ENCODE measurements around the gene SERPINA1.

Gene SERPINA1

DNA sequence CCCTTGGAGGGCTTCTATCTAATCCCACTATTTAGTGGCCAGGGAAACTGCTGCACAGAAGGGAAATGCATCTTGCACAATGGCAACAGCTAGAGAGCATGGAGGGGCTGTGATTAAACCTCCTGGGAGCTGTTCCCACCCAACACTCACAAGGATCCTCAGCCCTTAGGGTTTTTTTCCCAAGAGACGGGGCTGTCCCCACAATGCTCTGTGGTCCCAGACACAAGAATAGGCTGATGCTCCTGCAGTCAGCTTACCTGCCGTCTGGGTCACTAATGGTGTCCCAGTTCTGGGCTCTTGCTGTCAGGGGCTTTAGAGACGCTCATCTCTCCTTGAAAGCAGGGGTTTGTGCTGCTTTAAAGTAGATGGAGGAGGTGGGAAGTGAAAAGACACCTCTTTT is 4.6 kb downstream of the SERPINA1 start:
- no peak for DNase-seq (ENCODE audit: low read depth in 2 of 2)

DNA sequence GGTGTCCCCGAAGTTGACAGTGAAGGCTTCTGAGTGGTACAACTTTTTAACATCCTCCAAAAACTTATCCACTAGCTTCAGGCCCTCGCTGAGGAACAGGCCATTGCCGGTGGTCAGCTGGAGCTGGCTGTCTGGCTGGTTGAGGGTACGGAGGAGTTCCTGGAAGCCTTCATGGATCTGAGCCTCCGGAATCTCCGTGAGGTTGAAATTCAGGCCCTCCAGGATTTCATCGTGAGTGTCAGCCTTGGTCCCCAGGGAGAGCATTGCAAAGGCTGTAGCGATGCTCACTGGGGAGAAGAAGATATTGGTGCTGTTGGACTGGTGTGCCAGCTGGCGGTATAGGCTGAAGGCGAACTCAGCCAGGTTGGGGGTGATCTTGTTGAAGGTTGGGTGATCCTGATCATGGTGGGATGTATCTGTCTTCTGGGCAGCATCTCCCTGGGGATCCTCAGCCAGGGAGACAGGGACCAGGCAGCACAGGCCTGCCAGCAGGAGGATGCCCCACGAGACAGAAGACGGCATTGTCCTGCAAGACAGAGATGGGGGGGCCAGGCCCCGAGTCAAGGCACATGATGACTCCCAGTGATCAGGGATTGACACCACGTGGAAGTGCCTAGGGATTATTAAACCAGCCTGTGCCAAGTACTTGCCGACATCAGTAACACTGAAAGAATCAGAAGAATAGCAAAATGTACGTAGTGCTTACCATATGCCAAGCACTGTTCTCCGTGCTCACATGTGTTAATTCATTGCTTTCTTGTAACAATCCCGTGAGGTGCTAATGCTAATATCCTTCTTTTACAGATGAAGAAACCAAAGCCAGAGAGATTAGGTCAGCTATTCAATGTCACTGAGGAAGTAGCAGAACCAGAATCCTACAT is 5.4 kb downstream of the SERPINA1 start:
- DNase-seq (ENCODE audit: low read depth in 2 of 2): no peak

DNA sequence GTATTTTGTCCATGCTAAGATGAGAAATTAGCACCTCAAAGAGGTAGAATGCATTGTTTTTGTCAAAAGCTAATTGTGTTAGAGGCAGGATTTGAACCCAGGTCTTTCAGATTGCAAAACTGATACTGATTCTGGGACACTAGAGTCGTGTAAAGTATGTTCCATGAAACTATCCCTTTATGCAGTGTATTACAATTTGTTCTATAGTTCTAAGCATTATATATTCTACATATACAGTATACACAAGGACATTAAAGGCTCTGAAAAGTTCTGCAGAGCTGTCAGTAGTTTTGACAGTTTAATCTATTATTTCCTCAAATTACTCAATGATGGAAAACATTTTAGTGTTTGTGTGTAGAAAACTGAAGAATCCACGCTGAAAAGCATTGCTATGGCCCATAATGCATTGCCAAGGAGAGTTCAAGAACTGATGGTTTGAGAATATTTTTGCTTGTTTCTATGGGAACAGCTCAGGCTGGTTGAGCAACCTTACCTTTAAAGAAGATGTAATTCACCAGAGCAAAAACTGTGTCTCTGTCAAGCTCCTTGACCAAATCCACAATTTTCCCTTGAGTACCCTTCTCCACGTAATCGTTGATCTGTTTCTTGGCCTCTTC is 6.2 kb downstream of the SERPINA1 start:
- DNase-seq (ENCODE audit: low read depth in 2 of 2): no peak

DNA sequence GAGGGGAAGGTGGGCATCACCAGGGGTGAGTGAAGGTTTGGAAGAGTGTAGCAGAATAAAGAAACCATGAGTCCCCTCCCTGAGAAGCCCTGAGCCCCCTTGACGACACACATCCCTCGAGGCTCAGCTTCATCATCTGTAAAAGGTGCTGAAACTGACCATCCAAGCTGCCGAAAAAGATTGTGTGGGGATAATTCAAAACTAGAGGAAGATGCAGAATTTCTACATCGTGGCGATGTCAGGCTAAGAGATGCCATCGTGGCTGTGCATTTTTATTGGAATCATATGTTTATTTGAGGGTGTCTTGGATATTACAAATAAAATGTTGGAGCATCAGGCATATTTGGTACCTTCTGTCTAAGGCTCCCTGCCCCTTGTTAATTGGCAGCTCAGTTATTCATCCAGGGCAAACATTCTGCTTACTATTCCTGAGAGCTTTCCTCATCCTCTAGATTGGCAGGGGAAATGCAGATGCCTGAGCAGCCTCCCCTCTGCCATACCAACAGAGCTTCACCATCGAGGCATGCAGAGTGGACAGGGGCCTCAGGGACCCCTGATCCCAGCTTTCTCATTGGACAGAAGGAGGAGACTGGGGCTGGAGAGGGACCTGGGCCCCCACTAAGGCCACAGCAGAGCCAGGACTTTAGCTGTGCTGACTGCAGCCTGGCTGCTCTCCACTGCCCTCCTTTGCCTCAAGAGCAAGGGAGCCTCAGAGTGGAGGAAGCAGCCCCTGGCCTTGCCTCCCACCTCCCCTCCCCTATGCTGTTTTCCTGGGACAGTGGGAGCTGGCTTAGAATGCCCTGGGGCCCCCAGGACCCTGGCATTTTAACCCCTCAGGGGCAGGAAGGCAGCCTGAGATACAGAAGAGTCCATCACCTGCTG is 7.0 kb downstream of the SERPINA1 start:
- no peak for DNase-seq (ENCODE audit: low read depth in 2 of 2)

DNA sequence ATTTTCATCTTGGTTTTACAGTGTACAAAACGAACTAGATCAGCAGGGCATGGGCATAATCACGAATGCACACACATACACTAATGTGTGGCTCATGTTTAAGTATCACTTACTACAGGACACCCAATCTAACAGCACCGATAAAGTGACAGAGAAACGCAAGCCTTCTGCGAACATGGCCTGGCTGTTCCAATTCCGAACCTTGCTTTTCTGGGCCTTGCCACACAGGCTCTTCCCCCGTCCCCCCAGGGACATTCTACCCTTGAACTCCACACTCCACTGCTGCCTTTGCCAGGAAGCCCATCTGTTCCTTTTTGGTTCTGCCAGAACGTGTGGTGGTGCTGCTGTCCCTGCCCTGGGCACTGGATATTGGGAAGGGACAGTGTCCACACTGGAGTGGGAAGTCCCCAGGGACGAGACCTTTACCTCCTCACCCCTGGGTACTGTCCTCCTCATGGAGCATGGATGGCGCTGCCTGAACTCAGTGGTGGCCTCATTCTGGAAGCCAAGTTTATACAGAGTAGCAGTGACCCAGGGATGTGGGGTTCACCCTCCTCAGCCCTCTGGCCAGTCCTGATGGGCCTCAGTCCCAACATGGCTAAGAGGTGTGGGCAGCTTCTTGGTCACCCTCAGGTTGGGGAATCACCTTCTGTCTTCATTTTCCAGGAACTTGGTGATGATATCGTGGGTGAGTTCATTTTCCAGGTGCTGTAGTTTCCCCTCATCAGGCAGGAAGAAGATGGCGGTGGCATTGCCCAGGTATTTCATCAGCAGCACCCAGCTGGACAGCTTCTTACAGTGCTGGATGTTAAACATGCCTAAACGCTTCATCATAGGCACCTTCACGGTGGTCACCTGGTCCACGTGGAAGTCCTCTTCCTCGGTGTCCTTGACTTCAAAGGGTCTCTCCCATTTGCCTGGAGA is 7.9 kb downstream of the SERPINA1 start:
- no peak for DNase-seq (ENCODE audit: low read depth in 2 of 2)

DNA sequence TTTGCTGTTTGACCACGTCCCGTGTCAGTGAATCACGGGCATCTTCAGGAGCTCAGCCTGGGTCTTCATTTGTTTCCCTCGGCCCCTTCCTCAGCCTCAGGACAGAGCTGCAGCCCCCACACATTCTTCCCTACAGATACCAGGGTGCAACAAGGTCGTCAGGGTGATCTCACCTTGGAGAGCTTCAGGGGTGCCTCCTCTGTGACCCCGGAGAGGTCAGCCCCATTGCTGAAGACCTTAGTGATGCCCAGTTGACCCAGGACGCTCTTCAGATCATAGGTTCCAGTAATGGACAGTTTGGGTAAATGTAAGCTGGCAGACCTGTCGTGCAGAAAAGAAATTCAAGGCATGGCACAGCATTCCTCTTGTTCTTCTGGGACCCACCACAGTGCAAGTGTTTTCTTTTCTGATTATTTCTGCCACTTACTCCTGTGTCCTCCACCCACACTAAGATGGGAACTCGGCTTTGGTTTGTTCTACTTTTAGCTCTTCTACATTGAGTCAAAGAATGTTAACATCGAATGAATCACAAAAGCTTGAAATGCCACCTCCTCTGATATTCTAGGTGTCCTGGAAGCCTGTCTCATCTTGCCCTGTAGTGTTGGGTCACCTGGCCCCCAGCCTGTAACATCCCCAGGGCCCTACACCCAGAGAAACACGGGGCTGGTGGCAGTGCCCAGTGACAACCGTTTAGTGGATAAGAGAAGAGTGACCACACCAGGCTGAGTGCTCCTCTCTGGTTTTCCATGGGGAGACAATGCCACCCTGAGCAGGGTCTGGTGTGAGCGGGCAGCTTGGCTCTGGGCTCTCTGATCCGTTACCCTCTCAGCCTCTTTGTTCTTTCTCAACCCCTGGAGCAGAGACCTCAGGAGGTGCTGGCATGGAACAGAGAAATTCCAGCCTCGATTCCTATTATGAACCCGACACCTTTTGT is 8.8 kb downstream of the SERPINA1 start:
- no peak for DNase-seq (ENCODE audit: low read depth in 2 of 2)

DNA sequence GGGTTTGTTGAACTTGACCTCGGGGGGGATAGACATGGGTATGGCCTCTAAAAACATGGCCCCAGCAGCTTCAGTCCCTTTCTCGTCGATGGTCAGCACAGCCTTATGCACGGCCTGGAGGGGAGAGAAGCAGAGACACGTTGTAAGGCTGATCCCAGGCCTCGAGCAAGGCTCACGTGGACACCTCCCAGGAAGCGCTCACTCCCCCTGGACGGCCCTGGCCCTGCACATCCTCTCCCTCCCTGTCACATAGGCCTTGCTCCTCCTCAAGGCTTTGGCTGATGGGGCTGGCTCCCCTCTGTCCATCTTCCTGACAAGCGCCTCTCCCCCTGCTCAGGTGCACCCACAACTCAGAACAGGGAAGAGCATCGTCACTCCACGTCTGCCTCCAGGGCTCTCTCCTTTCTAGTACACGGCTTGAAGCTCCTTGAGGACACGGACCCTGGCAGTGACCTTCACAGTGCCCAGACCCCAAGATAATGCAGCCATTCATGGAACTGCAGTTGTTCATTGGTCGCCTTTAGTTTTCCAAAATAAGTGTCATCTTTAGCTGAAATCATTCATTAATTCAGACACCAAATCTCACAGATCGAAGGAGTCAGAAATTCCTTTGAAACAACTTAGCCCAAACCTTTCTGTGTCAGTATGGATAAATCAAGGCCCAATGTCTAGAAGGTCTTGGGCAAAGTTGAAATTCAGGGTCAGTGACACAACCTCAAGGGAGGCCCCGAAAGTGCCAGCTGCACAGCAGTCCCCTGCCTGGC is 9.7 kb downstream of the SERPINA1 start:
- no peak for DNase-seq (ENCODE audit: low read depth in 2 of 2)

DNA sequence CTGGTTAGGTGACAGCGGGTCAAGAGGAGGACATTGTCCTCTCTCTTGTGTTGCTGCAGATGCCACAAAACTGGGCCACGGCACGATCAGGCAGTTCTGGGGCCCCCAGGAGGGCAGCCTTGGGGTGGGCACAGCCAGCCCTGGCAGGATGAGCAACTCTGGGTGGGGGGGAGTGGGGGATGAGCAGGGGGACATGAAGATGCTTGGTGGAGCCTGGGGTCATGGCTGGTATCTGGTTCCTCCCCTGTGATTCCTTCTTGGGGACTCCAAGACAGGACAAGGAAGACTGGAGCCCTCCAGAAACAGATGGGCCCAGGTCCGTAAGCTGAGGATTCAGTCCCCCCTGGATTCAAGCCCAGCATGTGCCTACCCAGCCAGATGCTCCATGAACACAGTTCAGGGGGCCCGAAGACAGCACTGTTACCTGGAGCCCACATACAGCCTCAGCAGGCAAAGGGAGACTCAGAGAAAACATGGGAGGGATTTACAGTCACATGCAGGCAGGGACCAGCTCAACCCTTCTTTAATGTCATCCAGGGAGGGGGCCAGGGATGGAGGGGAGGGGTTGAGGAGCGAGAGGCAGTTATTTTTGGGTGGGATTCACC is 10.4 kb downstream of the SERPINA1 start:
- DNase-seq (ENCODE audit: low read depth in 2 of 2): no peak

DNA sequence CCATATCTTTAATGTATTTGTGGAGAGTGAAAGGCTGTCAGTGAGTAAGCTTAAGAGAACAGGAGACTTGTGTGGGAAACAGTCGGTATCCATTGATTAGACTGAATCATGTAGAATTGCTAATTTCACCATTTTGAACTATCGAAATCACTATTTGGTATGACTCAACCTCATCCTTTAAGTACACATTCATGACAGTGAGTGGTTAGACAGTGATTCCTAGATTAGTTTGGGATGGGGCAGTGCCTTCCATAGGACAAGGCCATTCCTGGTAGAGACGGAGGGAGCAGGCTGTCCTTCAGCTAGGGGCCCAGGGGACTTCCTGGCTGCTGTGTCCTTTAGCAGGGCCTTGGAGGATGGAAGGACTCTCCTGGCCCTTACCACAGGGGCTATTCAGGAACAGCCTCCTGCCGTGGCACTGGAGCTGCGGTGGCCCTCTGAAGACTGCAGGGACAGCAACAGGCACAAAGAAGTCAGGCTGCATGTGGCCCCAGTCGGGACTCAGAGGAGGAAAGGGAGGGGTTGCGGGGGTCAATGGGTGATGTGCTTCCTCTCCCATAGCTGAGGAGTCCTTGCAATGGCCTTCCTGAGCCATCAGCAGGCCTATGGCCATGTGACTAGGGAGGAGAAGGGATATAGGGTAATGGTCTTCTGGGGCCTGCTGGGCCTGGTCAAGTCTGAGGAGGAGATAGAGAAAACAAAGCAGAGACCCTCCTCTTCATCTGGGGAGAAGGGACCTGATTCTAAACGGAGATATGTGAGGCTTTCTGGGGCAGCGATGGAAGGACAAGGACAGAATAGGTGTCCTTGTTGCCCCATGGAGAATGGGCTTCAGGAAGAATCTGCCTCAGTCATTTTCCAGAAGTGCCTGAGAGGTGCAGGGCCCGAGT is 11.2 kb downstream of the SERPINA1 start:
- DNase-seq (ENCODE audit: low read depth in 2 of 2): no peak

DNA sequence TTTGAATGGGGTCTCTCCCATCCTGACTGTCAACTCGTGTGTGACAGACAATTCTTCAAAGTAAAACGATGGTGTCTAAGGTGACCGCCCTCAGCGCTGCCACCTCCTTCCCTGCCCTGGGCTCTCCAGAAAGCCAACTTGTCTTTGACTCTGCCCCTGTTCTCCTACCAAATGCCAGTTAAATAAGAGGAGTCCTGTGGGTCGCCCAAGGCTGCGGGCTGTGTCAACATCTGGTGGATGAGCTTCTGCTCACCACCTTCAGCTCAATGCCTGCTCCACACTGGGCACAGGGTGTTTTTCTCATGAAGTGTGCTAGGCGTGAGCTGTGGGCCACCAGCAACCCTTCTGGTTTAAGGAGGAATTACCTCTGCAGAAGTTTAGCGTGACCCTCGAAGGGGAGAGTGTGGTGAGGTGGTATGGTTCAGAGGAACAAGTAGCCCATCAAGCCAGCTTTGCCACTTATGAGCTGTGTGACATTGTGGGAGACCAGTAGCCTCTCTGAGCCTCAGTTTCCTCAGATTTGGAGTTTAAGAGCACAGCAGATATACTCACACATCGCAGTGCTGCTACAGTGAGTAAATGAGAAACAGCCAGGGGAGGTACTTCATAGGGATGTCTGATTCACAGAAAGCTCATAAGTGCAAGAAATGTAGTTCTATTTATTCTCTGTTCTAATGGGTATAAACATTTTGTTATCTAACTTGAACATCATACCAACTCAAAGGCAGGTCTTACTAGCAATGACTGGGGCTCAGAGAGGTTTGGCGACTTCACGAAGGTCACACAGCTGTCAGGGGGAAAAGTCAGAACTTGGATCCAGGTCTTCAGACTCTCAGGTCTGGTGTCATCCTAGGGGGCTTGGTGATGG is 12.1 kb downstream of the SERPINA1 start:
- DNase-seq (ENCODE audit: low read depth in 2 of 2): no peak

DNA sequence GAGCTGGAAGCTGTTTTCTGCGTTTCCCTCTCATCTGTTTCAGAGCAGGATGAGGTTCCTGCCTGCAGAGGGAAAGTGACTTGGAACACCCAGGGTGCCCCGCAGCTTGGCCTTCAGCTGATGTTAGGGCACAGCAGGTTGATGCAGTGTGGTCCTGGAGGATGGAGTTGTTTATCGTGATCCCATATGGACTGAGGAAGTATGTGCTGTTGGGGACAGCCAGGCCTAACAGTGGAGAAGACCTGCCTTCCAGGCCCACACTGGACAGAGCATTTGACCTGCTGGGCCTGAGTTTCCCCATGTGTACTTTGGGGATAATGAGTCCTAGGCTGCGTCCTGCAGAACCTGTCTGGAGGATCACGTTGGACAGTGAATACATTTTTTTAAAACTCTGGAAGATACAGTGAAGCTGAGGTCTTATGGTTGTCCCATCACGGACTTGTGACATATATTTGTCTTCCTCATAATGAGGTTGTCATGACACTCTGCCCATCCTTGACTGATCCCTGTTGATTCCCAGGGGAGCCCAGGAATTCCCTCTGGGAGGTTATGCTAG is 12.8 kb downstream of the SERPINA1 start:
- no peak for DNase-seq (ENCODE audit: low read depth in 2 of 2)

DNA sequence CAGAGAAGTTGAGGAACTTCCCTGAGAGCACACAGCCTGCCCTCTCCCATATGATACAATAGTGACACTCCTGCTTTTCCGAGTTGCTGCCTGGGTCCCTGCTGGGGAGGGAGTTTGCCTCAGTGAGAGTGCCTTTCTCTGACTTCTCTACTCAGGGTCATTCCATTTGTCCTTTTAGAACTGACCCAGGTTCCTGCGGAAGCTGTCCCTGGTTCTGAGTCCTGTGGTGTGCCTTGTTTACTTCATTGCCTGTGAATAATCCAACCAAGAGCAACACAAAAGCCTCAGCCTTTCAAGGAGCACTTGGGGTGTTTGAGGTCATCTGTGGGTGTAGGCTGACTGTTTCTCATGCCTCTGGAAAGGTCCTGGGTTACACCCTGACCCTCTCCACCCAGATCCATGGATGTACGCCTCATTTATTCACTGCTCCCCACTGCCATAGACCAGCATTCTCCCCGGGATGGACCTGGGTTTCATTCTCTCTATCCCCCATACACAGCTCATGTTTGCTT is 13.6 kb downstream of the SERPINA1 start:
- DNase-seq (ENCODE audit: low read depth in 2 of 2): no peak

DNA sequence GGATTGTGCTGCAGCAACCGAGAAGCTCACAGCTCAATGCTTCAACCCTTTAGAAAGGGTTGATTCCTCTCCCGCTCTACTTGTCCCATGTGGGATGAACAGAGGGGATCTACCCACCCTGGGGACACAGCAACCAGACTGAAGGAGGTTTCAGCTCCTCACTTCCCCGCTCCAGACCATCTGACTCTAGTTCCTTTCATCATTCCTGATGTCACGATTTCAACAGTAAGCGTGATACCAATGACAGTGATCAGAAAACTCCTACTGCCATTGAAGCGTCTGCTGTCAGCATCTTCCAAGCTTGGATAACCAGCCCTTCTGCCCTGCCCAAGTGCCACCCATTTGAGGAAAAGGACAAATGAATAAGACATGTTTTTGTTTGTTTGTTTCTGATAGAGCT is 14.3 kb downstream of the SERPINA1 start:
- DNase-seq (ENCODE audit: low read depth in 2 of 2): no peak

DNA sequence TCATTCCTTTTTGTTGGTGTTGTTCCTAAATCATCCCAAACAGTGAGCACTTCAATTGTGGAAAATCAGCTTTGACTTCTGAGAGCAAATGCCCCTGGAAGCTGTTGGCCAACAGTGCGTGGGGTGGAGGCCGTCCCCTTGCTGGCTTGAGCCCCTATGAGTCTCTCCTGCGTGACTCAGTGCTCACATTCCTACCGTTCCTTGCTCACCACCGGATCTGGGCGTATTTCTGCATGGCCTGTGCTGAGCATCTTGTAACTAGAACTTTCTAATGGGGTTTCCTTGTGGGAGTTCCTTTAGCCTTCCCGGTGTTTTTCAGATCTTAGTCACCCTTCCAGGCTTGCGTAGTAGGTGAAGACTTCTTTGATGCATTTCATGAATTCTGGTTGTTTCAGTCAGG is 14.7 kb downstream of the SERPINA1 start:
- no peak for DNase-seq (ENCODE audit: low read depth in 2 of 2)

DNA sequence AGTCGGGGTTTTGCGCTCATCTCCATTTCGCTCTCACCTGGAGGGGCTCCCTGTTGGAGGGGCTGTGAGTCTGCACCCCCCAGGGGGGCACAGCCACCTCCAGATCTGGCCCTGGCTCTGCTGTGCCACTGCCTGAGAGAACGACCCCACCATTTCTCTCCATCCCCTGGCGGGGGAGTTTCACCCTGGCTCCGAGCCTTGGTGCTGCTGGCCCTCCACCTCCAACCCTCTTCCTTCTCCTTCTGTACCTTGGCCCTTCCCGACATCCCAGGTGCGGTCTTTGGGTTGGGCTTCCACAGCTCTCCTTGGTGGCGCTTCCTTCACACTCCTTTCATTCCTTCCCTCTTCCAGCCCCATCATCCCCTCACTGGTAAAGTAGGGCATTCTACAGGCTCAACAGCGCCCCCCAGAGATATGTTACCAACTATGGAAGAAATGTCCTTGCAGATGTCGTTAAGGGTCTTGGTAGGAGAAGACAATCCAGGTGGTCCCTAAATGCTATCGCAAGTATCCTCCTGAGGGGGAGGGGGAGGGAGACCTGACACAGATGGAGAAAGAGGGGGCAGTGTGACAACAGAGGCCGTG is 16.3 kb downstream of the SERPINA1 start:
- no peak for DNase-seq (ENCODE audit: low read depth in 2 of 2)

DNA sequence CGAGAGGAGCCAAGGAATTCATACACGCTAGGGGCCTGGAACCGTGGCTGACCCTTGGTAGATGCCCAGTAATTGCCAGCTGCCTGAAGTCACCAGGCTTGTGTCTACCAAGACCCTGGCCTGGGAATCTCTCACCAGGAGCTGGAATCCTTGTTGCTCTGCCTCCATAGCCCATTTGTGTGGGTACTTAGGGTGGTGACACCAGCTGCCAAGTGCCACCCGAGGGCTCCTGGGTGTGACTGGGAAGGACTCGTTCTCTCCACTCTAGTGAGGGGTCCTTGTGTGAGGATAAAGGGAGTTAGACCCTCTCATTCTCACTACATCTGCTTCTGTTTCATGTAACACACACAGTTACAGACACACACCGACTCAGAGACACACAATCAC is 17.9 kb downstream of the SERPINA1 start:
- no peak for DNase-seq (ENCODE audit: low read depth in 2 of 2)

All from stimulated activated CD4-positive, alpha-beta T cell treated with anti-CD3 and anti-CD28 coated beads, Interleukin-4, amount 100 ng/mL, for 48 hours (primary cell).